ENCODE results near the gene SRMS. TPM values are rescaled to one million over a fixed set of nuclear protein-coding genes. Genes with fewer than 3 reads are reported as not detected.

Gene SRMS
- total RNA-seq, 4 donors from 2014 or later, result not detected

DNA sequence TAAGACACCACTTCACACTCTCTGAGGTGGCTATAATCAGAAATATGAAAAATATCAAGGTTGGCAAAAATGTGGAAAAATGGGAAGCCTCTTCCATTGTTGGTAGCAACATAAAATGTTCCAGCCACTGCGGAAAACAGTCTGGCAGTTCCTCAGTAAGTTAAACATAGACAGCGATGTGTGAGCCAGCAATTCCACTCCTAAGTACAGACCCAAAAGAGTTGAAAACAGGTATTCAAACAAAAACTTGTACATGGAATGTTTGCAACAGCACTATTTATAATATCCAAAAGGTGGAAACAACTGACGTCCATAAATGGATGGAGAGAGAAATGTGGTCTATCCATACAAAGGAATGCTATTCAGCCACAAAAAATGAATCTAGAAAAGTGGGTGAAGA lies 34.3 kb downstream of the SRMS start:
- TF ChIP-seq, protein P1, sequence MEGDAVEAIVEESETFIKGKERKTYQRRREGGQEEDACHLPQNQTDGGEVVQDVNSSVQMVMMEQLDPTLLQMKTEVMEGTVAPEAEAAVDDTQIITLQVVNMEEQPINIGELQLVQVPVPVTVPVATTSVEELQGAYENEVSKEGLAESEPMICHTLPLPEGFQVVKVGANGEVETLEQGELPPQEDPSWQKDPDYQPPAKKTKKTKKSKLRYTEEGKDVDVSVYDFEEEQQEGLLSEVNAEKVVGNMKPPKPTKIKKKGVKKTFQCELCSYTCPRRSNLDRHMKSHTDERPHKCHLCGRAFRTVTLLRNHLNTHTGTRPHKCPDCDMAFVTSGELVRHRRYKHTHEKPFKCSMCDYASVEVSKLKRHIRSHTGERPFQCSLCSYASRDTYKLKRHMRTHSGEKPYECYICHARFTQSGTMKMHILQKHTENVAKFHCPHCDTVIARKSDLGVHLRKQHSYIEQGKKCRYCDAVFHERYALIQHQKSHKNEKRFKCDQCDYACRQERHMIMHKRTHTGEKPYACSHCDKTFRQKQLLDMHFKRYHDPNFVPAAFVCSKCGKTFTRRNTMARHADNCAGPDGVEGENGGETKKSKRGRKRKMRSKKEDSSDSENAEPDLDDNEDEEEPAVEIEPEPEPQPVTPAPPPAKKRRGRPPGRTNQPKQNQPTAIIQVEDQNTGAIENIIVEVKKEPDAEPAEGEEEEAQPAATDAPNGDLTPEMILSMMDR (IDR thresholded peaks at IDR 0.05; ENCODE audit: low read depth), result no peak

DNA sequence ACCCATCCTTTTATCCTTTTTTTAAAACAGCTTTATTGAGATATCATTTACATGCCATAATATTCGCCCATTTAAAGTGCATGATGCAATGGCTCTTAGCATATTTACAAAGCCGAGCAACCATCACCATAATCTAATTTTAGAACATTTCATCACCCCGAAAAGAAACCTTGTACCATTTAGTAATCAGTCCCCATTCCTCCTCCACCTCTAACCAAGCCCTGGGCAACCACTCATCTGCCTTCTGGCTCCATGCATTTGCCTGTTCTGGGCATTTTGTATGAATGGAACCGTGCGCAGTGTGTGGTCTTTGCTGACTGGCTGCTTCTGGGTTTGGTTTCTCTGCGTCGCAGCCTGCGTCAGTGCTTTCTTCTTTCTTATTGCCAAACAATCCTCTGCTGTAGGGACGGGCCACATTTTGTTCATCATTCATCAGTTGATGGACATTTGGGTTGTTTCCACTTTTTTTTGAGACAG lies 38.4 kb downstream of the SRMS start:
- TF ChIP-seq, protein P1 (IDR thresholded peaks at IDR 0.05; ENCODE audit: low read depth), result no peak

DNA sequence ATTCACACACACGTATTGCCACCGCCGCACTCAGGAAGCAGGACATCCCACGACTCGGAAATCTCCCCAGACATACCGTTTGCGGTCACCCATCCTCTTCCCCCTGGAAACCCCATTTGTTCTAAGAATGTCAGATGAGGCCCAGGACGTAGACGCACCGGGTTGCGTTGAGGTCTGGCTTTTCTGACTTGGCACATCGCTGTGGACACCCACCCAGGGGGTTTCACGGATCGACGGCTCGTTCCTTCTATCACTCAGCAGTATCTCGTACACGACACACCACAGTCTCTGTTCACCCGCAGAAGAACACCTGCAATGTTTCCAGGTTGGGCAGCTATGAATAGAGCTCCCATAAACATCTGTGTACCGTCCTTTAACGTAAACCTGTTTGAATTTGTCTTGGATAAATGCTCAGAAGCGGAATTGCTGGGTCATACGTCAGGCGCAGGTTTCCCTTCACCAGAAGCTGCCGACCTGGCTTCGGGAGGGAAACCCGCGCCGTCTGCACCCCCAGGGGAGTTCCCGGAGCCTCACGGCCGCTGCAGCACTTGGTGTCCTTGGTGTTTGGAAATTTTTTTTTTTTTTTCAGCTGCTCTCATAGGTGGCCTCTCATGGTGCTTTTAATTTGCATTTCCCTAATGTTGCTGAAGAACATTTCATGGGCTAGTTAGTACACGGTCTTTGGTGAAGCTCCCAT lies 39.3 kb downstream of the SRMS start:
- TF ChIP-seq, protein P1 (IDR thresholded peaks at IDR 0.05; ENCODE audit: low read depth), result no peak

DNA sequence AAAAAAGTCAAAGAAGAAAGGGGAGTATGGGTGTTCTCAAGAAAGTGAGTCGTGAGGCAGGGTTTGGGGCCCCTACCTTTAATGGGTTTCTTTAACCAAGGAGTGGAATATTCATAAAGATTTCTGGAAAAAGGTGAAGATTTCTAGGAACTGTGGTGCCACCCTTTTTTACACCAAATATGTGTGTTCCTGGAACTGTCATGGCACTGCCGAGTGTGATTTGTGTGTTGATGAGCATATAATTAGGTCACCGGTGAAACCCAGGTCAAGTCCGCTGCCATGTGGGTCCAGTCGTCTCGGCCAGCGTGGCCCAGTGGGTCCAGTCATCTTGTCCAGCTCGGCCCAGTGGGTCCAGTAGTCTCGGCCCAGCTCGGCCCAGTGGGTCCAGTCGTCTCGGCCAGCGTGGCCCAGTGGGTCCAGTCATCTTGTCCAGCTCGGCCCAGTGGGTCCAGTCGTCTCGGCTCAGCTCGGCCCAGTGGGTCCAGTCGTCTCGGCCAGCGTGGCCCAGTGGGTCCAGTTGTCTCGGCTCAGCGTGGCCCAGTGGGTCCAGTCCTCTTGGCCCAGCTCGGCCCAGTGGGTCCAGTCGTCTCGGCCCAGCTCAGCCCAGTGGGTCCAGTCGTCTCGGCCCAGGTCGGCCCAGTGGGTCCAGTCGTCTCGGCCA lies 40.3 kb downstream of the SRMS start:
- TF ChIP-seq, protein P1 (IDR thresholded peaks at IDR 0.05; ENCODE audit: low read depth), result no peak

DNA sequence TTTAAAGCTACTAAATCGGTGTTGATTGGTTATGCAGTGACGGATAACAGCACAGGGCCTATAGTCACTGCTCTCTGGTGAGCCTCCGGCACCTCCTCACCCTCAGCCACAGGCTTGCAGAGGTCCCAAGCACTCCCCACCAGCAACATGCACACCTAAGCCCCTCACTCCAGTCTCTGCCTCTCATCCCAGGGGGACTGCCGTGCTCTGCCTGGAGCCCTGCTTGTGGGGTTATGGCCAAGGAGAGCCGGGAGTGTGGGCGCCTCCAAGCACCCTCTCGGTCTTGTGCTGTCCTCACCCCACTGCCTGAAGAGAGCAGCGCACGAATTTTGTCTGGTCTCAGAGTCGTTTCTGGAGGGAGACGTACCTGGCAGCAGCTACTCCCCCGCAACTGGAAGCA lies 41.8 kb downstream of the SRMS start:
- TF ChIP-seq, protein P1 (IDR thresholded peaks at IDR 0.05; ENCODE audit: low read depth), result no peak

DNA sequence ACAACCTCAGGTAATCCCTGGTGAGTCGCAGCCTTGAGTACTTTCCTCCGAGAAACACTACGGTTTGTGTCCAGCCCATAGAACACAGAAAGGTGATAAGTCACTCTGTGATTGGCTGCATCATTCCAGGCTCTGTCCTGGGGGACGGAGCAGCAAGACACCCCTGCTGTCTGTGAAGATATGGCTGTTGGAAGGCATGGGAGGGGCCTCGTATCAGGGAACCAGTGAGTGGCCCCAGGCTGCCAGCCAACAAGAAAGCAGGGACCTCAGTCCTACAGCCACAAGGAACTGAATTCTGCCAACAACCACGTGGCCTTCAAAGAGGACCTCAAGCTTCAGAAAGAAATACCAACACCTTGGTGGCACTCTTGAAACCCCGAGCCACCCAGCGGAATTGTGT lies 42.3 kb downstream of the SRMS start:
- TF ChIP-seq, protein P1 (IDR thresholded peaks at IDR 0.05; ENCODE audit: low read depth), result no peak

DNA sequence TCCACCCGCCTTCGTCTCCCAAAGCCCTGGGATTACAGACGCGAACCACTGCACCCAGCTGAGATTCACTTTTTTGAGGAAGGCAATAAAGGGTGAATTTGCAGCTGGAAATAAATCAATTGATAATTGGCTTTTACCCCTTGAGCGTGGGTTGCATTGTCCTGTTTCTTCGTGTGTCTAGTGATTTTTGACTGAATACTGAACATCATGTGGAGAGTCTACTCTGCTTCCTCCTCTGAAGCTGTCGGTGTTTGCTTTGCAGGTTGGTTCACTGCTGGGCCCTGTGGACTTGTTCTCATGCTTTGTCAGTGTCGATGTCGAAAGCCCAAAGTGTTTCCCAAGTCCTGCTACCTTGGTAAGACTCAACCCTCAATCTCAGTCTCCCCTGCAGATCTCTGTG lies 42.9 kb downstream of the SRMS start:
- TF ChIP-seq, protein P1 (IDR thresholded peaks at IDR 0.05; ENCODE audit: low read depth), result no peak
